ENCODE measurements around the gene CTAG1A.
"Not testable (repeated sequence)": the region's sequence is repeated elsewhere in the genome, so short reads cannot be mapped to it uniquely, and the experiment has no call there.

The CTAG1A gene

GRCh38 chrX:154584585-154585183 is at the start of gene CTAG1A:
Gene CTAG1A (plus strand): TSS chrX:154585133. CDS start chrX:154585207, 74 bp downstream.
- DNase-seq (ENCODE audit: low read depth) = not testable (repeated sequence)

DNA sequence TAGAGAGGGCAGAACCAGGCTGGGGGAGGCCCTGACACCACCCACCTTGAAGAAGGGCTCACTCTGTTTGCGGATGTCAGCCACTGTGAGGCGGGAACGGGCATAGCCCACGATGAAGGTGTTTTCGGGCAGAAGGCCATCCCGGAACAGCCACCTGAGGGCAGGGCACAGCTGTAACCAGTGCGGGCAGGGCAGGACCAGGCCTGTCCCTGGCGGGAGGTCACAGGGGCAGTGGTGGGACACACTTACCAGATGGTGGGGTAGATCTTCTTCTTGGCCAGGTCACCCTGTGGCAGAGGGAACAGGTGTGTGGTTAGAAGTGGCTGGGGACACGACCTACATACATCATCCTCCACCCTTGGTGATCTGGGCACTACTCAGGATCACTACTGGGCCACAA is 49.0 kb upstream of the CTAG1A start:
- no peak for DNase-seq (ENCODE audit: low read depth)

GRCh38 chrX:154539077-154539476 is 45.9 kb upstream of the CTAG1A start:
- no peak for DNase-seq (ENCODE audit: low read depth)

DNA sequence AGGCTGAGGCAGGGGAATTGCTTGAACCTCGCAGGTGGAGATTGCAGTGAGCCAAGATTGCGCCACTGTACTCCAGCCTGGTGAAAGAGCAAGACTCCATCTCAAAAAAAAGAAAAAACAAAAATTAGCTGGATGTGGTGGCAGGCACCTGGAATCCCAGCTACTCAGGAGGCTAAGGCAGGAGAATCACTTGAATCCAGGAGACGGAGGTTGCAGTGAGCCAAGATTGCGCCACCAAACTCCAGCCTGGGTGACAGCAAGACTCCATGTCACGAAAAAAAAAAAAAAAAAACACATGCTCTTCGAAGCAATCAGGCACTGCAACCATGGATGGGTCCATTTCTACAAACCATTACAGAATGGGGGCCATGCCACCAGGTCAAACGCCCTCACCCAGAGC is 44.6 kb upstream of the CTAG1A start:
- not testable (repeated sequence) for DNase-seq (ENCODE audit: low read depth)

DNA sequence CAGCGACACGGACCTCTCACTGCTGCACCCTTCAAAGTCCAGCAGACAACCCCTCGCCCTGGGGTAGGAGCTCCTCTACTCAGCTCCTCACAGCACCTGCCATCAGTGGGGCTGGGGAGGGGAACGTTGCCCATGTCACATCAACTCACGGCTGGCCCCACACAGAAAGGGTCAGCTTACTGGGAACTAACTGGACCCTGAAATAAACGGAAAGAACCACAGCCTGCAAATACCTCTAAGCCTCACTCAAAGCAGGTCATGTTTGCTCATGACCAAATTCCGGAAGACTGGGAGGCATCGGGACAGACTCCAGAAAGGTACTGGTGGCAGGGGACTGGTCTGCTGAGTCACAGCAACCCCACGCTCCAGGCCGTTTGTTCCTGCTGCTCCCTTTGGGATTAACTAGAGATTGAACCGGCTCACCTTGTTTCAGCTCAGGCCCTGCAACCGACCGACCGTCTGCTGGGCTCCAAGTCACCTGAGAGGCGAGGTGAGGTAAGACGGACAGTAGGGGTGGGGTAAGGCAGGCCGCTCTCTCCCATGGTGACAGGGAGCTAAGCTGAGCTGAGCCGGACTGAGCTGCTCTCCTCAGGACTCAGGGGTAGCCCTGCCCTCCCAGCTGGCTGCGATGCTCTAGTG is 43.9 kb upstream of the CTAG1A start:
- DNase-seq (ENCODE audit: low read depth) = no peak

GRCh38 chrX:154541589-154541895 is 43.4 kb upstream of the CTAG1A start:
- DNase-seq (ENCODE audit: low read depth) = no peak

DNA sequence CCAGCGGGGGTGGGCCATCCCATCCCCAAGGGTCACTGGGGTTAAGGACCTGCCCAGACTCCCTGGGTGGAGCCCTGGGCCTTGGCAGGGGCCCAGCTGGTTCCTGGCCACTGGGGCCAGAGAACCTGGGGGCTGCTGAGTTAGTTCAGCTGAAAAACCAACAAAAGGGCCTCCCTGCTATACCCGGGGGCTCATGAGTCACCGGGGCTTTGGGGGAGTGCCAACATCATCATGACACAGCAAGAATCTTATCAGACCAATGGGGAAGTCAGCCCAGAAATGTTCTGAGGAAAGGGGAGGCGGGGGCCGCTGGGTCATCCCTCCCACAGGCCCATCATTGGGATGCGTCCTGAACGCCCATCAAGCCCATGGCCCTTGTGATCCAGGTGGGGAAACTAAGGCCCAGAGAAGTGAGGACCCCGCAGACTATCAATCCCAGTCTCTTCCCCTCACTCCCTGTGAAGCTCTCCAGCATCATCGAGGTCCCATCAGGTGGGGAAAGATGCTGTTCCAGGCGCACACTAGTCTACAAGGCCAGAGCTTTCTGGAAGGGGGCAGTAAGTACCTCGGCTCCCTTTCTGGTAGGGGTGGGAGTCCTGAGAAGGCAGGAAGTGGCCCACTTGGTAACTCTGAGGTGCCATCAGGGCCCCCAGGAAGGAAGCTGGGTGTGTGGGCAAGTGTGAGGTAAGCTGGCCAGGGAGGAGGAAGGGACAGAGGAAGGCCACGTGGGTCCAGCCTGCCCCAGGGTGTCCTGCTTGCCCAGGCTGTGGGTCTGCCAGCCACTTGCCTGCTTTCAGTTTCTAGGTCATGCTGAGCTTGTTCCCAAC is 42.8 kb upstream of the CTAG1A start:
- DNase-seq (ENCODE audit: low read depth) = peak; percentile 48

DNA sequence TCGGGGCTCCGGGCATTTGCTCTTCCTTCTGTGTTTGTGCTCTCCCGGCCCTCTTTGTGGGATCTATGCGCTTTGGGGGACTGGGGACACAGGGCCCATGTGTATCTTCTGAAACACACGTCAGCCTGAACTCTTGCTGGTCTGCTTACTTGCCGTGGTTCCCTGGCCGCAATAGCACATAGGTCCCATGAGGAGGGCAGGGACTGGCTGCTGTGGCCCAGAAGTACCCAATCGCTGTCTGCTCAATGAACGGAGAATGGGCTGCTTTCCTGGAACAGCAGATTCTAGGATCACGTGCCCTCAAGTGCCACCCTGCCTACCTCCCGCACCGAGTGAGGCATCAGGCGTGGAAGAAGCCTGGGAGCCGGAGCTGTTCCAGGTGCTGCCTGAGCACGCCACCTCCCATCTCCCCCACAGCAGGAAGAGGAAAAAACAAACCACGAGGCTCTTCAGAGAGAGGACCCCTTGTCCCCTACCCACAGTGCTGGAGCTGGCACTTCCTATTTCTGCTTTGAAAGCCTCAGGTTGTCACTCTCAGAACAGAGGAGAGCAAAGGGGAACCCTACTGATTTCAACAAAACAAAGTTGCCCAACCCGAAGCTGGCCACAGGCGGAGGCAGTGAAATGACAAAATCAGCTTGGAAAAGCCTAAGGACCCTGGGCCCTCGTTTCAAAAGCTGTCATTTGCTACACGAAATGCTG is 42.1 kb upstream of the CTAG1A start:
- DNase-seq (ENCODE audit: low read depth) = no peak

DNA sequence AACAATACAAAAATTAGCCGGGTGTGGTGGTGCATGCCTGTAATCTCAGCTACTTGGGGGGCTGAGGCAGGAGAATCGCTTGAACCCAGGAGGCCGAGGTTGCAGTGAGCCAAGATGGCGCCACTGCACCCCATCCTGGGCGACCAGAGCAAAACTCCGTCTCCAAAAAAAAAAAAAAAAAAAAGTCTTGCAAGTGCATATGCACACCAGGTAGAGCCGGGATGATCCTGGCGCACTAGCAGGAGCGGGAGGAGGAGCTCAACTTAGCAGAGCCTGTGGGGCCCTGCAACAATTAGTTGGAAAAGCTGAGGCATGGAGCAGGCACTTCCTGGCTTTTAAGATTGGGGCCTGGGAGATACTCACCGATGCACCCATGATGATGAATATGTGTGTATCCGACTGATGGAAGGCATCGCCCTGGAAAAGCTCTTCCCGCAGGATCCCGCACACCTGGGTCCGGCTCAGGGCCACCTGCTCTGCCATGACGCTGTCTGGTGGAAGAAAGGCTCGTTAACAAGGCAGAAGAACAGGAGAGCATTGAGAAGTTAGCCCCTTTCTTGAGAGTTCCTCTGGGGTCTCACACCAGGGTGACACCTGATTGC is 39.2 kb upstream of the CTAG1A start:
- no peak for DNase-seq (ENCODE audit: low read depth)

DNA sequence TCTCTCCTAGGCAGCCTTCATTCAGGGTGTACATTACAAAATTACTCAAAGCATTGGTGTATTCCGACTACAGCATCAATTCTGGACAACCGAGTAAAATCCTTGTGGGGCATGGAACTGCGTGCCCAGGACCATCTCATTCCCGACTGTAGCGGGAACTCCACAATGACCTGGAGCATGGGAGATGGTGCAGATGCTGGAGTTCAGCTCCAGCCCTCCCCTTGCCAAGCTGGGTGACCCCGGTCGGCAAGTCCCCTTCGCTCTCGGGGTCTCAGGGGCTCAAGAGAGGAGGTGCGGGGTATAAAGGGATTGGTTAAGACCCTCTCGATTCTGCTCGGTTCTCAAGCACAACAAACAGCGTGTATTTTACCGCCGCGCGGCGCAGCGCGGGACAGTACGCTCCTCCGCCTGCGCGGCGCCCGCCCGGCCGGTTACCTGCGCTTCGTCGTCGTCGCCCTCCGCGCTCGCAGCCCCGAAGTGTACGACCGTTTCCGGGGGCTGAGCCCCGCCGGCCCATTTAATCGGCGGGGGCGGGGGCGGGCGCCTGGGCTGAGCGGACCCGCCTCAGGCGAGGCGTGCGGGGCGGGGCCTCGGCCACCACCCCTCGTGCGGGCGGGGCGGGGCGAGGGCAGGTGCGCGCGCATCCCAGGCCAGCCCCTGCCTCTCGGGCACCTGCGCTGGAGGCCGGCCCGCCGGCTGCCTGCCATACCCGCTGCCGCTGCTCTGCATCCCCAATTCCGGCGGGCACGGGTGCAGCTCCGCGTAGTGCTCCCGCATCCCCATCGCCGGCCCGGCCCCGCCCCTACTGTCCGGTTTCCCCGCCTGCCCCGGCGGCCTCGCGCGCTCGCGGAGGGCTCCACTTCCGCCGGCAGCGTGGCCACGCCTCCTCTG is 38.3 kb upstream of the CTAG1A start, which contains the start of gene G6PD:
TSS of gene G6PD (minus strand) at position 493 of the 891 bp plus-strand sequence. CDS start 691 bp downstream, outside the sequence.
- DNase-seq (ENCODE audit: low read depth) = peak; percentile 72

- peak; percentile 78 for DNase-seq (ENCODE audit: low read depth)
Measured at GRCh38 chrX:154547245-154548027, 37.5 kb upstream of the CTAG1A start, which contains the start of gene IKBKG. Gene IKBKG (plus strand): TSS chrX:154547620. CDS start chrX:154552003, 4,383 bp downstream.

DNA sequence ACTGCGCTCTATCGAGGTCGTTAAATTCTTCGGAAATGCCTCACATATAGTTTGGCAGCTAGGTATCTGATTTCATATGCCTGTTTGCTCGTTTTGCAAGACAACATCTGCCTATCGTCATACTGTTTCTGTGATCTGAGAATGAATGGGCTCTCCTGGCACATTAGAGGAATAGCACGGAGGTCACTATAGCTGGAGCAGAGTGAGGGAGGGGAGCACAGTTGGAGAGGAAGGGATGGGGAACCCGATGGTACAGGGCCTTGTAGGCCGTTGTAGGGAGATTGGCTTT is 37.0 kb upstream of the CTAG1A start:
- DNase-seq (ENCODE audit: low read depth) = no peak

- DNase-seq (ENCODE audit: low read depth) = no peak
Measured at GRCh38 chrX:154549766-154550165, 35.2 kb upstream of the CTAG1A start.

GRCh38 chrX:154552112-154552806 is 32.7 kb upstream of the CTAG1A start:
- not testable (repeated sequence) for DNase-seq (ENCODE audit: low read depth)

DNA sequence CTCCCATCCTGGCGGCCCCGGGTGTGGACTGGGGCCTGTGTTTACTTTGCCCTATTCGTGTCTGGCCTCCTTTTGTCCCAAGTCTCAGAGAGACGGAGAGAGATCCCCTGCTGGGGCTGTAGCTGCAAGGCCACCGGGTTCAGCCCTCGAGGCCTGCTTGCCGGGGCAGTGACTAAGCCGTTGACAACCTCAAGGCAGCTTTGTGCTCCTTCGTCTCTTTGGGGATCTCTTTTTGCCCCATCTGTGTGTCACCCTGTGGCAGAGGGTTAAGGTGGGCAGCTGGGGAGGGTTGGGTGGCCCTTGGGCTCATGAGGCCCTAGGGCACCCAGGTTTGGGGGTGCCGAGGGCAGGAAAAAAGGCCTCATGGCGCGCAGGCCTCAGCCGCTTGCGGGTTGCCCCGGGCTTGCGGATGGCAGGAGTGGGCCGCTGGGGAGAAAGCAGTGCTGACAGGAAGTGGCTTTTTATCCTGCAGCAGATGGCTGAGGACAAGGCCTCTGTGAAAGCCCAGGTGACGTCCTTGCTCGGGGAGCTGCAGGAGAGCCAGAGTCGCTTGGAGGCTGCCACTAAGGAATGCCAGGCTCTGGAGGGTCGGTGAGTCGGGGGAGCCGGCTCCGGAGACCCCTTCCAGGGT is 26.8 kb upstream of the CTAG1A start:
- DNase-seq (ENCODE audit: low read depth) = not testable (repeated sequence)

DNA sequence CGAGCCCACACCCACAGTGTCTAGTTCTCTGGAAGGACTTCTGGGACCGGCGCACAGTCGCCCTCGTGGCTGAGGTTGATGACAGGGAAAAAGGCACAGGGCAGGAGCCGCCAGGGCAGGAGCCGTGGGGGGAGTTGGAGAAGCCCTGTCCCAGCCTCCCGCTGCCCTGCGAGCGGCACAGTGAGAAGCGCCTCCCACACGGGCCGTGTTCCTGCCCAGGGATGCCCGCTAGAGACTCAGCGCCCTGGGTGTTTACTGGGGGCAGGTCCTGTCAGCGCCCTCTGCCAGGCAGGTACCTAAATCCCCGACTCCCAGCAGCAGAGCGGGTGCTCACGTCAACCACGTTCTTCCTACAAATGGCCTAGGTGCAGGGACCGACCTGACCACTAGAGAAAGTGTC is 26.0 kb upstream of the CTAG1A start:
- DNase-seq (ENCODE audit: low read depth) = not testable (repeated sequence)

DNA sequence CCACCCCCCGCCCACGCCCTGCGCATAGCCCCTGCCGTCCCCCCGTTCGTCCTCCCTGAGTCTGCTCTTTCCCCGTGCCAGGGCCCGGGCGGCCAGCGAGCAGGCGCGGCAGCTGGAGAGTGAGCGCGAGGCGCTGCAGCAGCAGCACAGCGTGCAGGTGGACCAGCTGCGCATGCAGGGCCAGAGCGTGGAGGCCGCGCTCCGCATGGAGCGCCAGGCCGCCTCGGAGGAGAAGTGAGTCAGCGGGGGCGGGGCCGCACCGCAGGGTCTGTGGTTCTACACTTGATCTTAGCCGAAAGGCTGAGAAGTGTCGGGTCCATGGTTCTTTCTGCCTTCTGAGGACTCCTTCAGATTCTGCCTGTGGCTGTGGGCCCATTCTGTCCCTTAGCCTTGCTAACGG is 24.6 kb upstream of the CTAG1A start:
- DNase-seq (ENCODE audit: low read depth) = not testable (repeated sequence)

DNA sequence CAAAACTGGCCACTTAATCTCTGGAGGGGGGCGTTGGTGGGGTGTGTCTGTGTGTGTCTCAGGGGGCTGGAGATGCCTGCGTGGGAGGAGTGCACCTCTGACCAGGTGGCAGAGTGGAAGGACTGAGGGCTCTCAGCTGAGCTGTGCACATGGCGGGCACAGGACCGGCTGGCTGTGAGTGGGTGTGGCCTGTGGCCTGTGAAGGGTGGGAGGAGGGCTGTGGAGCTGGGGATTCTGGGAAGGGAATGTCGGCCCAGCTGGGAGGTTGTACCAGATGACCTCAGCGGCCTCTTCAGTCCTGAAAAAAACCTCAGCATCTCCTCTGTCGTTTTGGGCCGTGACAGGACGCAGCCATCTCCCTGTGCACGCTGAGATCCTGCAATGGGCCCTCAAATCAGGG is 22.6 kb upstream of the CTAG1A start:
- DNase-seq (ENCODE audit: low read depth) = not testable (repeated sequence)

DNA sequence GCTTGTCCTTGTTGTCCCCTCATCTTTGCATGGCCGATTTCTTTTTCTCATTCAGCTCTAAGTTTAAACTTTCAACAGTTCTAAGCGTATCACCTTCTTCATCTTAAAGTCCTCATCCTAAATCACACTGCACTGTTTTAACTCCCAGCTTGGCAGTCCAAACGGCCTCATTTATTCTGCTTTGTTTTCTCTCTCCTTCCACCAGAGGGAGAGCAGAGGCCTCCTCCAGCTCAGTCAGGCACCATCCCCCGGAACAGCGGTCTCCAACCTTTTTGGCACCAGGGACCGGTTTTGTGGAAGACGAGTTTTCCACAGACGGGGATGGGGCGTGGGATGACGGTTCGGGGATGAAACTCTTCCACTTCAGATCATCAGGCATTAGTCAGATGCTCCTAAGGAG is 14.6 kb upstream of the CTAG1A start:
- not testable (repeated sequence) for DNase-seq (ENCODE audit: low read depth)

Data from stimulated activated CD8-positive, alpha-beta memory T cell treated with anti-CD3 and anti-CD28 coated beads, Interleukin-12 subunit alpha, Interleukin-12 subunit beta, amount 100 ng/mL, for 4 hours (primary cell).